ENCODE data around the gene RXRA.

RXRA gene

DNA sequence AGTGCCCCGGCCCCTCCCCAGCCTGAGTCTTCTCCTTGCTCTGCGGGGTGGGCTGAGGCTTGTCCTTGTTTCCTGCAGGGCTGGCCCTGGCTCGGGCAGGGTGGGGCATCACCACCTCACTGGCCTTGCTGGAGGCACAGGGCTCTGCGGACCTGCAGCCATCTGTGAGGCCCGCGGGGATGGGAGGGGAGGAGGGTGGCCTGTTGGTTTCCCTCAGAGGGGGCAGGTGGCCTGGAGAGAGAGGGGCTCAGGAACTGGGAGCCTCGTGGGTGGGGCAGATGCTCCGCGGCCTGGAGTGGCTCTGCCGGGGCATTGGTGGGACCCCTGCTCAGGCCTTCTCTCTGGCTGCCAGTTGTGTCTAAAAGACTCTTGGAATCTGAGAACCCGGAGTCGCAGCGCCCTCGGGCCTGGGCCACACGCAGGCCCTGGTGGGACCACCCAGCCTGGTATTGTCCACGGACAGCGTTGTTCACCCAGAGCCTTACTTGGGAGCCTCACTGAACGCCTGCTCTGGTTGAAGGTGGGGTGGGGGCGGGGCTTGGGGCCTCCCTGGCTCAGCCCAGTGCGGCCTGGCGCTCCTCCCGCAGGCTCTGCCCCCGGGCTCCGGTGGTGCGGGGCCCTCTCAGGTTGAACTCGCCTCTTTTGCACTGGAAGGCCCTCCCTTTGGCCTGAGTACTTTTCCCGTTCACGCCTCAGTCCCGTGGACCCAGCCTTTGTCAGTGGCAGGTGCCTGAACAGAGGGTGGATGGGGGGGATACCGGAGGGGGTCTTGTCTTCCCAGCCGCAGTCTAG, 111.3 kb downstream of the RXRA start:
- no peak for DNase-seq

DNA sequence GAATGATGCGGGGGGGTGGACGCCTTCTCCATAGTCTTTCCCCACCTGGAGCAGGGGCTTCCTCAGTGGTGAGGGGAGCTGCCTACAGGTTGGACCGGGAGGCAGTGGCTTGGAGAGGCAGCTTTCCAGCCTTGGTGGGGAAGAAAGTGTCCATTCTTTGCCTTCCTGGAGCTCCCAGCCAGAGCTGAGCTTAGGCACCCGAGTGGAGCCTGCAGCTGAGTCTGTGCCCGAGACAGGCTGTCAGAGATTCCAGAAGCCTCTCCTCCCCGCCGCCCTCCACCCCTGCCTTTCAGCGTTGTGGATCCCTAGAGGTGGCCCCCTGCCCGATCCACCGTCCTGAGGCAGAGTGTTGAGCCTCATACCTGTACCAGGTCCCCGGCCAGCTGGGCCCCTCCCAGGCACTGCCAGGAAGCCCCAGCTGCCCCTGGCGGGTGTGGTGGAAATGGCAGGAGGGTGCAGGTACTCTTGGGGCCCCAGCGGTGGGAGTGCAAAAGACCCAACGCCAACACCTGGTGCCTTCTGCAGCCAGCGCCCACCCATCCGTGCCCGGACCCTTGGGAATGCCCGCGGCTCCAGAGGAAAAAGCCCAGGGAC, 112.0 kb downstream of the RXRA start:
- no peak for DNase-seq

DNA sequence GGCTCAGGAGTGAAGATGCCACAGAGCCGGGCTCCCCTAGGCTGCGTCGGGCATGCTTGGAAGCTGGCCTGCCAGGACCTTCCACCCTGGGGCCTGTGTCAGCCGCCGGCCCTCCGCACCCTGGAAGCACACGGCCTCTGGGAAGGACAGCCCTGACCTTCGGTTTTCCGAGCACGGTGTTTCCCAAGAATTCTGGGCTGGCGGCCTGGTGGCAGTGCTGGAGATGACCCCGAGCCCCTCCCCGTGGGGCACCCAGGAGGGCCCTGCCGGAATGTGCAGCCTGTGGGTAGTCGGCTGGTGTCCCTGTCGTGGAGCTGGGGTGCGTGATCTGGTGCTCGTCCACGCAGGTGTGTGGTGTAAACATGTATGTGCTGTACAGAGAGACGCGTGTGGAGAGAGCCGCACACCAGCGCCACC, 113.1 kb downstream of the RXRA start:
- no peak for DNase-seq

DNA sequence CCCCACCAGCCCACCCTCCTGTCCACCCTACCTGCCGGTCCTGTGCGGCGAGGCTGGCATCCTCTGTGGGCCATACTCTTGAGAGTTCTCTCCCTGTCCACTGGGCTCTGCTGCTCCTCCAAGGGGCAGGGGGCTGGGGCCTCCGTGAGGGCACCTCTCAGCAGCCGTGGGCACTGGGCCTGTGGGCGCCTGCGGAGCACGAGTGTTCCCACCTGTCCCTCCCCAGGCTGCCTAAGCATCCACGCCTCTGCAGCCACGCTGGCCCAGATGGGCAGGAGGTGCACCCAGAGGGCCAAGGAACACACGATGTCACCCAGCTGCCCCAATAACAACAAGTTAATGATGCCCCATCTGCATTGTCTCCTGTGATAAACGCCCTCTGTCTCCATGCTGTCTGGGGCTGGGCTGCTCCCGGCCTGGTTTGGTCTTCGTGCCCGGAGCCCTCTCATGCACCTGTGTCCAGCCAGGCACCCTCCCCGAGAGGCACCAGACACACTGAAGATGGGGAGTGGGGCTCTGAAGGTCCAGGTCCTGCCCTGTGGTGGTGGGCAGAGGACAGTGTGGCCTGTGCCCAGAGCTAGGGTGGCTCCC, 114.5 kb downstream of the RXRA start:
- no peak for DNase-seq

DNA sequence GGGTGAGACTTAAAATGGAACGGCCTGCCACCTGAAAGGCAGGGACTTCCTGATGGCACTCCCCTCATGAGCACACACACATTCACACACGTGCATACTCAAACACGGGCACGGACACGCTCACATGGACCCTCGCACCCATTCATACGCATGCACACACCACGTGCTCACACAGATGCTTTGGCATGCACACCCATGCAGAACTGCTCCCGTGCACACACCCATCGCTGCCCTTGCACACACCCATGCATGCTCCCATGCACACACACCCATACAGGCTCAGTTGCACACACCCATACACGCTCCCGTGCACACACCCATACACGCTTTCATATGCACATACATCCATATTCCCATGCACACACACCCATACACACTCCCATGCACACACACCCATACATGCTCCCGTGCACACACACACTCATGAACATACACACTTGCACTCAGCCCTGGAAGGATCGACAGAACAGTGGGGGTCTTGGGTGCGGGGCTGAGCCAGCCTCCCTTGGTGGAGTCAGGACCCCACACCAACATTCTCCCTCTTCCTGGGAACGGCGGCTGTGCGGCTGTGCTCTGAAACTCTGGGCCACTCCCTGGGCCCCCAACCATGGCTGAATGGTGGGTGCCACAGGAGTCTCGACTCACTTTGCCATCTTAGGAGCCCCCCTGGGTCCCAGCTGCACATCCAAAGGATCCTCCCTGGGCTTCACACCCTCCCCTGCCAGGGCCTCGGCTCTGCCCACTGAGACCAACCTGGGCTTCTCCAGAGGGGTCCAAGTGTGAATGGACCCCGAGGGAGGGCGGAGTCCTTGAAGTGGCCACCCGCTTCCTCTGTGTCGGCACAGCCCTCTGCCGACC, 115.2 kb downstream of the RXRA start:
- no peak for DNase-seq

DNA sequence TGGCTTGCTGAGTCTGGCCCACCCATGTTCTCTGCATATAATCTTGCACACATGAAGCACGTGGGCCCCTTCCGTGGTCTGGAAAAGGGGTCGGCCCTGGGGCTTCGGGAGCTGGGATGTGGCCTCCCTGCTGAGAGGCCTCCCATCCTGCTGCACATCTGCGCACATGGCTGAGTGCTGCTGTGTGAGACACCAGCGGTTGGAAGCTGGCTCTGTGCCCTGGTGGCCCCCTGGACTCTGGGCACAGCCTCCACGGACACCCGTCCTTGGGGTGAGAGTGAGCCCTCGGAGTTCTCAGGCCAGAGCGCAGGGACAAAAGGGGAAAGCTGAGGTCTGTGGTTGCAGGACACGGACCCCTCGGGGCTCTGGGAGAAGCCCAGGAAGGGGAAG, 115.8 kb downstream of the RXRA start:
- DNase-seq: no peak

DNA sequence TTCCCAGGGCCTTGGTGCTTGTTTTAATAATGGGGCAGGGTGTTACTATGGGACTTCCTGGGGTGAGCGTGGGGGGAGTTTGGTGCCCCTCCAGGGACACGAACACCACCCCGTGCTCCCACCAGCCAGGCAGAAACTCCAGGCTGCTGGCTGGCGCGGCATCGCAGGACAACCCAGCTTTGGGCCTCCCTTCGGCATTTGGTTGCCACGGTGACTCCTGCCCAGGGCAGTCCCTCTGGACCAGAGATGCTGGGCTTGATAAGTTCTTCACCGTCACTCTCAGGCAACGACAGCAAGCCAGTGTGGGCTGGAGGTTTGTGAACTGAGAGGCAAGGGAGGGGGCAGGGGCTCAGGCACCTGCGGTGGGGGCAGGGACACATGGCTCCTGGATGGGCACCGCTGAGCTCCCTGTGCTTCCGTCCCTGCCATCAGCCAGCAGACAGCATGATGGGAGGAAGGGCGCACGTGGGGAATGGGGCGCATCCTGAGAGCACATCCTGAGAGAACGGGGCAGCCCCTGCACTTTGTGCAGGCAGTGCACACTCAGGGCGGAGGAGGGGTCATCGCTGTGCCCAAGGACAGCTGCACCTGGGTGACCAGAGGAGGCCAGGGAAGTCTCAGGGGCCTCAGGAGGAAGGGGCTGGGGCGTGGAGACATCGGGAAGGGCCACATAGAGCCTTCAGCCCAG, 116.4 kb downstream of the RXRA start:
- peak; percentile 35 for DNase-seq

DNA sequence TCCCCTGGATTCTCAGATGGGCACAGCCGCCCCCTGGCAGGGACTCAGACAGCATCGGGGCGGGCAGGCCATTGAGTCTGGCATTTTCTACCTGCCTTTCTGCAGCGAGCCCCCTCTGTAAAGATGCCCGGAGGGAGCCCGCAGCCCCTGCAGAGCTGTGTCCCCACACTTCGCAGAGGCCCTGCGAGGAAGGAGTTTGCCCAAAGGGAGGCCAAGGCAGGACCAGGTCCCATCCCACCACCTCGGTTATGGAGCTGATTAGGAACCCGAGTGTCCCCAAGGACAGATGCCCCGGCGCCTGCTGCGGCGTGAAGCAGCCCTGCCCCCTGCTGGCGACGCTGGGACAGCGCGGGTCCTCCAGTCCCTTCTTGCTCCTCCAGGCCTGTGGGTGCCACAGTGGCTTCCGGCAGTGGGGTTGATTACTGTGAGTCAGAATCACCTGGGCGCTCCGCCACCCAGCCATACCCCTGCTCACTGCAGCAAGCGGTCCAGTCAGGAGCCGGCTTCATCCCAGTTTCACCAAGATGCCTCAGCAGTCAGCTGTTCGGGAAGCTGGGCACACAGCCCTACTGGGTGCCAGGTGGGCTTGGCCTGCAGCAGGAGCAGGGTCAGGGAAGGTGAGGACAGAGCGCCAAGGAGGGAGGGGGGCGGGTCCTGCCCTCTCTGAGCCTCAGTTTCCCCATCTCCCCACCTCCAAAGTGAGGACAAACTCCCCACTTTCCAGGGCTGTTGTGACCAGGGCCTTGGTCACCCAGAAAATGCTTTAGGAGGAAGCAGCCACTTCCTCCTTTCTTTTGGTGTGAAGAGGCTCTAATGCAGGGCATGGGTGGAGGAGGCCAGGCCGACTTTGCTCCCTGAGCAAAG, 117.2 kb downstream of the RXRA start:
- DNase-seq: peak; percentile 81

DNA sequence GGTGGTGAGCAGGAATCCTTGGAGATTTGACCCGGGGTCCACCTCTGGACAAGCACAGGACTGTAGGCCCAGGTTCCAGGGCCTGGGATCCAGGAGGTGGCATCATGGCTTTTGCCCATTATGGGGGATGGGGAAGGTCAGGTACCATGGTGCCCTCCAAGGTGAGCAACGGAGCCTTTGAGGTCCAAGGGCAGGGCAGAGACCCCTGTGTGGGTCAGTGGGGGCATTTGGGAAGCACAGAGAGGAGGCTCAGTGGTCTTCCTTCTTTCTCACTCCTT, 117.7 kb downstream of the RXRA start:
- DNase-seq: no peak

DNA sequence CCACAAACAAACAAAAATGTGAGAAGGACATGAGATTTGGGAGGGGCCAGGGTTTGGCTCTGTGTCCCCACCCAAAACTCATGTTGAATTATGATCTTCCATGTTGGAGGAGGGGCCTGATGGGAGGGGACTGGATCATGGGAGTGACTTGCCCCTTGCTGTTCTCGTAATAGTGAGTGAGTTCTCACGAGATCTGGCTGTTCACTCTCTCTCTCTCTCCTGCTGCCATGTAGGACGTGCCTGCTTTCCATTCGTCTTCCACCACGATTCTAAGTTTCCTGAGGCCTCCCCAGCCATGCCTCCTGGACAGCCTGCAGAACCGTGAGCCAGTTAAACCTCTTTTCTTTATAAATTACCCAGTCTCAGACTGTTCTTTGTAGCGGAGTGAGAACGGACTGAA, 118.7 kb downstream of the RXRA start:
- DNase-seq: no peak

DNA sequence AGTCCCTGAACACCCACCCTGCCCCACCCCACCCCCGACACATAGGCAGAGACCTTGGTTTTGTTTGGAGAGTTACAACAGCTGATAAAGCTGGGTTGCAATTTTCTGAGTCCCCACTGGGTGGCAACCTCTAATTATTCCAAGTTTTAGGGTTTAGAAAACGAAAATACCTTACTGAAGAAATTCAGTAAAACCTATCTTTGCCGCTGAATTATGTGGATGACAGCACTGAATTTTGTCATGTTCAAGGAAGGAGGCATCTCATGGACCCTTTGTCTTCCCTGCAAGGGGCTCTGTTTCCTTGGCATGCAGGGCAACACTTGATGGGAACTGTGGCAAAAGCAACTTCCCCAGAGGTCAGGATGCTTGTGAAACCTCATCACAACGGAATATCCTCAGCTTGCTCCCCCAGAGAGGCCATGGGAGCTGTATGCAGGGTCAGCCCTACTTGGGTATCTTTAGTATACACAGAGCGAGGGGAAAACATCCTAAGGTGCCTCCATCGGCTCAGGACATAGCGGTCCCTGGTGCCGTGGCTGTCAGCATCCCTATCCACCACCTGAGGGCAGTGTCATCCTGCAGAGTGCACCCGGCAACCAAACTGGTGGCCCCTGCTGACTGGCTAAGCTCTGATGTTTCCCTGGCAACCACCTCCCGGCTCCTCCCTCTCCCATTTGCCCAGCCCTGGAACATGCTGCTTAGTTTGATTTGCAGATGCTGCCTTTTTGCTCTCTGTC, 123.1 kb downstream of the RXRA start:
- DNase-seq: peak; percentile 92

DNA sequence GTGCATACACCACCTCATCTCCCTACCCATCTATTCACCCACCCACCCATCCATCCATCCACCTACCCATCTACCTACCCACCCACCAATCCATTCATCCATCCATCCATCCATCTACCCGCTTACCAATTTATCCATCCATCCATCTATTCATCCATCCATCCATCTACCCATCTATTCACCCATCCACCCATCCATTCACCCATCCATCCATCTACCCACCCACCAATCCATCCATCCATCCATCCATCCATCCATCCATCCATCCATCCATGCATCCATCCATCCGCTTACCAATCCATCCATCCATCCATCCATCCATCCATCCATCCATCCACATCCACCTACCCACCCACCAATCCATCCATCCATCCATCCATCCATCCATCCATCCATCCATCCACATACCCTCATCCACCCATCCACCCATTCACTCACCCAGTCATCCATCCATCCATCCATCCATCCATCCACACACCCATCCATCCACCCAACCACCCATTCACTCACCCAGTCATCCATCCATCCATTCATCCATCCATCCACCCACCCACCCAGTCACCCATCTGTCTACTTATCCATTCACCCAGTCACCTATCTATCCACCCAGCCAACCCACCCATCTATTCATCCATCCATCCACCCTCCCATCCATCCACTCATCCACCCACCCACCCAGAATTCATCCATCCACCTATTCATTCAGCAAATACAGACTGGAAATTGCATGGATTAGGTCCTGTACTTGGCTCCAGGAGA, 125.6 kb downstream of the RXRA start:
- no peak for DNase-seq

DNA sequence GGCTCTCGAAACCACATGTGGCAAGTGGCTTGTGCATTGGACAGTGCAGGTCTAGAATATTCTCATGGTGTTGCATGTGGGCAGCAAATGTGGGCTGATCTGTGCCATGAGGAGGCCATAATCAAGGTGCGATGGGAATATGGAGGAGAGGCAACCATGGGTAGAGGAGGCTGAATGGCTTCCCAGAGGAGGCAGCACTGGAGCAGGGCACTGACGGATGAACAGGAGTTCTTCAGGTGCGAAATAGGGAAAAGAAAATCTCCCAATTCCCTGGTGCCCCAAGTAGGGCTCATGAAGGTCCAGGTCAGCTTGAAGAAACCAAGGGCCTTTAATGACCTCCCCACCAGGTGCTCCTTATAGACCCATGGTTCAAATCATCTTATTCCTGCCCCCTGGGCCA, 126.5 kb downstream of the RXRA start:
- no peak for DNase-seq

DNA sequence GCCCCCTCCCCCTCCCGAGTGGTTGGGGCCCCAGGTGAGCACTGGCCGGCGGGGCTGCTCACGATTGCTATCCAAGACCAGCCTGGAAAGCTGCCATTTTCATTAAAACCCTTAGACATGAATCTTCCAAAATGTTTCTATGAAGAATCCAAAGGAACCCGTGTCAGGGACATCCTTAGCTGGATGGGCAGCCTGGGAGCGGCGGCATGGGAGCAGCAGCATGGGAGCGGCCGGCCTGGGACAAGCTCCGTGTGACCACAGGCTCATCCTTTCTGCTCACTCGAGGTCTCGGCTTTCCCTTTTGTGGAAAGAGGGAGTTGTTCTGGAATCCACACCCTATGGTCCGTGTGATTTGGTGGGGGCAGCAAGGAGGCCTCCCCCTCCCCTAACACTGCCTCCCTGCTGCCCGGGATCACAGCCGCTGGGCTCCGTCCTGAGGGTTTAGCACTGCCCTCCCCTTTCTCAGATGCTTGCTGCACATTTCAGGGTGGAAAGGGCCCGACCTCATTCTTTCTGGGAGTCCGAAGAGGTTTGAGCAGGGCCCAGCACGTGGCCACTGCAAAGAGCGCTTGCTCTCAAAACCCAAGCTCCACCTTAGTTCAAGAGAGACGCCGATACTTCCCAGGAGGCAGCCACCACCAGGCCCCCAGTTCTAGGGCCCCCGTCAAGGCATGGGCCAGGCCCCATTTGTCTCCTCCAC, 127.7 kb downstream of the RXRA start:
- no peak for DNase-seq

DNA sequence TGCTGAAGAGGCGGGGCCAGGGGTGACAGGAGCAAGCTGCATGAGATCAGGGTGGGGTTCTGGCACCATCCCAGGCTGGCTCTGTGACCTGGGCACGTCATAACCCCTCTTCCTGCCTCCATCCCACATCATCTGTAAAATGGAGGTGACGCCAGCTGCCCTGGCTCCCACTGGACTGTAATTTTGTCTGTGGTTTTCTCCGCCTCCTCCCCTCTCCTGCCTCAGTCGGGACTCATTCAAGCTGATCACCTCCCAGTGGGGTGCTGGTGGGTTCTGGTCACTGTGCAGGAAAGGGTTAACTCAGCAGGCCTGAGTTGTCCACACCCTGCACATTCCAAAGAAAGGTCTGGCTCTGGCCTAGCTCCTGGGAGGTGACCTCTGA, 128.2 kb downstream of the RXRA start:
- no peak for DNase-seq

DNA sequence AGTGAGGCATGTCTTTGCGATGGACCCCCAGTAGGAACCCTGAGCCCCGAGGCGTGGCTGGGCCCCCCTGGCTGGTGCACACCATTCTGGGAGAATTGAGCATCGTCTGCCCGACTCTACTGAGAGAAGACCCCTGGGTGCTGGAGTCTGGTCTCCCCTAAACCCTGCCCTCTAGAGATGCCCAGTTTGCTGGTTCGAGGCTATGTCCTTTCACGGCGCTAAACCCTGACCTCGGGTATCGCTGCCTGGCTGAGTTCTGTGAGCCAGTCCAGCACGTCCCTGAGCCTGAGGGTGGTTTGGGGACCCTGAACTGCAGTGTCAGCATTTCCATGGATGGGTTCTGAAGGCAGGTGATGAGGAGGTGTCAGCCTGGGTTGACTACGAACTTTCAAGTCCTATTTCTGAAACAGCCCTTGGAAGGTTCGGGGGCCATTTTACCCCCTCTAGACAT, 128.8 kb downstream of the RXRA start:
- no peak for DNase-seq

DNA sequence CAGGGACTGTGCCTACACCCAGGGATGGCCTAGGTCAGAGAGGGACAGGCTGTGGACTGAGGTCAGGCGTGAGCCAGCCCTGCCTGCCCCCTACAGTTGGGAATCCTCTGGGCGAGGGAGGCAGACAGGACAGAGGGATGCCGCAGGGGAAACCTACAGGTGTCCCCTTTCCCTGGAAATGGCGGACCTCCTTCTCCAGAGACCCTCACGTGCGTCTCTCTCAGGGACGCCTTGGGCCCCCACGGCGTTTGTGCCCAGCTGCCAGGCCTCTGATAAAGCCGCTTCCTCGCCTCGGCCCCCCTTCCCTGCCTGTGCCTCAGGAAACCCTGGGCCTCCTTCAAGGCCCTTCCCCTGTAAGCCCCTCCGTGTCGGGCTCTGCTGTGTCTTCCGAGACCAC, 129.3 kb downstream of the RXRA start:
- DNase-seq: no peak

DNA sequence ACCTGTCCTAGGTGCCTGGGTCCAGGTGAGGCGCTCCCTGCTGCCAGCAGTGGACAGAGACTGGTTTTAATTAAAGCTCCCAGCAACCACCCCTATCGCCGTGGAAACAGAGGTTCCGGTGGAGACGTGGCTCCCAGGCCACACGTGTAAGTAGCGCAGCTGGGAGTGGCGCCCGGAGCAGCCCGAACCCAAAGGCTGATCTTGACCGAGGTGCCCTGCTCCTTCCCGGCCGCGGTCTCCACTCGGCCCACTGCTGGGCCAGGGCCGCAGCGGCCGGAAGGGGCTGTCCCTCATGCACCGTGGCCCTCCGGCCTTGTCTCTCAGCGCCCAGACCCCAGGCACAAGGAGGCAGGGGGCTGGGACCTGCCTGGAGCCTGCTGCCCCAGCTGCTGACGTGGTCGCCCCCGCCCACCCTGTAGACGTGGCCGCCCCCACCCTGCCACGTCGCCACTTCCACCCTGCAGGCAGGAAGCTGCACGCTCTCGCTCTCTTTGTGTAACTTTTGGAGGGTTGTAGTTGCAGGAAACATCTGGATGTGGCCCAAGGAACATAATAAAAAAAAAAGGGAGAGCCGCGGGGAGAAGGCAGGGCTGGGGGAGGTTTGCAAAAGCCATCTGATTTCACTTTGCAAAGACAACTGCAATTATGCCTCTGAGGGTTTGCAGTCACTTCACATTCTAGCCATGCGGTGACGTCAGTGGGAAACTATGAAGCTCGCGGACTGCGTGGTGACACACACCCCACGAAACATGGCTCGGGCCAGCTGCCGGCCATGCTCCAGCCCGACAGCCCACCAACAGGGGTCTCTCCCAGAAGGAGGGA, 129.9 kb downstream of the RXRA start:
- DNase-seq: no peak

DNA sequence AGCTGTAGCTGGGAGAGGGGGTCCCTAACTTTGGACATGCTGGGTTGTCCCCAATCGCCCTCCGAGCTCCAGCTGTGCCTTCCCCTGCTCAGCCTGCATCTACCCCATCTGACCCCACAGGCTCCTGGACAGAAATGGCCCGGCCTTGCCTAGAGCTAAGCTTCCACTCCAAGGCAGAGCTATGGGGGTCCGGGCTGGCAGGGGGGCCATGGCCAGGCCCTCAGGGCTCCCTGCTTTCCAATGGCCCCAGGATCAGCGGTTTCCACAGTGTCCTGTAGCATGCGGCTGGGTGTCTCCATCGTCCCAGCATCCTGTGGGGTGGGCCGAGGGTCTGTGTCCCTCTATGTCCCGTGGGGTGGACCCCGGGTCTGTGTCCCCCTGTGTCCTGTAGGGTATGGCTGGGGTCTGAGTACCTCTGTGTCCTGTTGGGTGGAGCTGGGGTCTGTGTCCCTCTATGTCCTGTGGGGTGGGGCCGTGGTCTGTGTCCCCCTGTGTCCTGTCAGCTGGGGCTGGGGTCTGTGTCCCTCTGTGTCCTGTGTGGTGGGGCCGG, 130.6 kb downstream of the RXRA start:
- DNase-seq: no peak
